ENCODE results near the gene GRB10.

GRCh38 chr7:50704844-50705243 is 77.9 kb downstream of the GRB10 start:
- no peak for TF ChIP-seq CTCF (IDR thresholded peaks at IDR 0.05 in 4 of 5, conservative IDR thresholded peaks at IDR 0.05 in 1 of 5)
- TF ChIP-seq POLR2A (IDR thresholded peaks at IDR 0.05), result no peak
